Neural cell (in vitro differentiated cells): Measurements from ENCODE around the gene SECTM1. TPM values are rescaled to one million over a fixed set of nuclear protein-coding genes. Genes with fewer than 3 reads are reported as not detected.

Source experiments
- H2AFZ ChIP-seq: fragments of 200-600, 300-800 bp; sonication (generic), shearing (Covaris generic); 2 replicates; pipeline ENCODE4 v1.6.0; 2014; ENCODE audit warnings: low read depth, mild to moderate bottlenecking, antibody characterized with exemption, low read length, moderate library complexity
- H3F3A ChIP-seq: fragments of 200-600 bp; shearing (Covaris generic); 2 replicates; pipeline ENCODE4 v1.6.1; 2016; ENCODE audit warnings: mild to moderate bottlenecking, moderate library complexity, mixed read lengths, antibody characterized with exemption, low read length; ENCODE audit not compliant: insufficient read depth, poor library complexity, severe bottlenecking
- H3K27ac ChIP-seq: fragments of 200-600, 300-800 bp; sonication (generic), shearing (Covaris generic); 2 replicates; pipeline ENCODE4 v1.5.1; 2014; ENCODE audit warnings: mild to moderate bottlenecking, low read length, moderate library complexity
- H3K27me3 ChIP-seq: fragments of 300-800, 200-600 bp; sonication (generic), shearing (Covaris generic); 2 replicates; pipeline ENCODE4 v1.6.0; 2014; ENCODE audit warnings: mild to moderate bottlenecking, low read depth, low read length, moderate library complexity; ENCODE audit not compliant: insufficient read depth
- H3K36me3 ChIP-seq: fragments of 300-800, 200-600 bp; sonication (generic), shearing (Covaris generic); 2 replicates; pipeline ENCODE4 v1.5.1; 2014; ENCODE audit warnings: mild to moderate bottlenecking, antibody characterized with exemption, low read length, moderate library complexity; ENCODE audit not compliant: insufficient read depth
- H3K4me2 ChIP-seq: fragments of 300-800, 200-600 bp; sonication (generic), shearing (Covaris generic); 2 replicates; pipeline ENCODE4 v1.6.0; 2014; ENCODE audit warnings: mild to moderate bottlenecking, low read length
- H3K4me3 ChIP-seq: fragments of 300-800, 200-600 bp; sonication (generic), shearing (Covaris generic); 2 replicates; pipeline ENCODE4 v1.5.1; 2014; ENCODE audit warnings: mild to moderate bottlenecking, low read length, moderate library complexity
- H3K79me2 ChIP-seq: fragments of 200-600 bp; shearing (Covaris generic); replicated peaks from 2 replicates; pipeline ENCODE4 v1.6.0; 2014; ENCODE audit warnings: mild to moderate bottlenecking, low read length, moderate library complexity; ENCODE audit not compliant: insufficient read depth
- H3K9ac ChIP-seq: fragments of 300-800, 200-600 bp; sonication (generic), shearing (Covaris generic); 2 replicates; pipeline ENCODE4 v1.6.1; 2016; ENCODE audit warnings: mild to moderate bottlenecking, low read length, mixed read lengths
- H3K9me2 ChIP-seq: fragments of 200-600 bp; shearing (Covaris generic); 2 replicates; pipeline ENCODE4 v1.6.1; 2016; ENCODE audit warnings: mild to moderate bottlenecking, low read length, mixed read lengths; ENCODE audit not compliant: insufficient read depth
- H3K9me3 ChIP-seq: fragments of 200-600, 300-800 bp; sonication (generic), shearing (Covaris generic); 2 replicates; pipeline ENCODE4 v1.6.1; 2016; ENCODE audit warnings: mild to moderate bottlenecking, mixed run types, low read length, moderate library complexity, mixed read lengths
- H4K20me1 ChIP-seq: fragments of 200-600 bp; shearing (Covaris generic); 2 replicates; pipeline ENCODE4 v1.6.1; 2016; ENCODE audit warnings: mild to moderate bottlenecking, mixed run types; ENCODE audit not compliant: insufficient read depth
- EP300 ChIP-seq: fragments of 450-650 bp; conservative IDR thresholded peaks from 2 replicates; pipeline ENCODE4 v1.6.1; 2014; ENCODE audit warnings: antibody characterized with exemption, mild to moderate bottlenecking, moderate library complexity; ENCODE audit not compliant: poor library complexity, severe bottlenecking
- EZH2 ChIP-seq: fragments of 200-600, 300-800 bp; shearing (Covaris generic), sonication (generic); IDR thresholded peaks from 2 replicates; pipeline ENCODE4 v1.6.1; 2014; ENCODE audit warnings: antibody characterized with exemption, low read length, borderline replicate concordance, mild to moderate bottlenecking; ENCODE audit not compliant: insufficient read depth, poor library complexity, severe bottlenecking
- MXI1 ChIP-seq: fragments of 450-650 bp; conservative IDR thresholded peaks from 2 replicates; pipeline ENCODE4 v1.6.1; 2014; ENCODE audit warnings: antibody characterized with exemption, mild to moderate bottlenecking; ENCODE audit not compliant: poor library complexity, severe bottlenecking
- POLR2AphosphoS5 ChIP-seq: IDR thresholded peaks from 2 replicates; pipeline ENCODE4 v1.6.1; 2012
- SMC3 ChIP-seq: fragments of 450-650 bp; conservative IDR thresholded peaks from 2 replicates; pipeline ENCODE4 v1.6.1; 2014; ENCODE audit warnings: antibody characterized with exemption, mild to moderate bottlenecking, moderate library complexity; ENCODE audit not compliant: poor library complexity
- TAF1 ChIP-seq: IDR thresholded peaks from 2 replicates; pipeline ENCODE4 v1.6.1; 2012; ENCODE audit warnings: low read depth
- polyA plus RNA-seq: library from polyadenylated mRNA; depleted of rRNA; stranded (reverse); fragments of >200 nt; gene quantifications from 2 replicates; pipeline ENCODE4 v1.2.3, GENCODE V29; 2014
- TF ChIP-seq, protein P1 (sequence below): fragments of 450-650 bp; IDR thresholded peaks from 2 replicates; pipeline ENCODE4 v1.5.1; 2014; ENCODE audit warnings: antibody characterized with exemption, mild to moderate bottlenecking, moderate library complexity; ENCODE audit not compliant: poor library complexity, severe bottlenecking
- TF ChIP-seq, protein P2 (sequence below): IDR thresholded peaks from 2 replicates; pipeline ENCODE4 v1.6.1; 2012; ENCODE audit warnings: borderline replicate concordance

SECTM1 gene
- polyA plus RNA-seq, 1 donor from 2014 or later, result not detected

DNA sequence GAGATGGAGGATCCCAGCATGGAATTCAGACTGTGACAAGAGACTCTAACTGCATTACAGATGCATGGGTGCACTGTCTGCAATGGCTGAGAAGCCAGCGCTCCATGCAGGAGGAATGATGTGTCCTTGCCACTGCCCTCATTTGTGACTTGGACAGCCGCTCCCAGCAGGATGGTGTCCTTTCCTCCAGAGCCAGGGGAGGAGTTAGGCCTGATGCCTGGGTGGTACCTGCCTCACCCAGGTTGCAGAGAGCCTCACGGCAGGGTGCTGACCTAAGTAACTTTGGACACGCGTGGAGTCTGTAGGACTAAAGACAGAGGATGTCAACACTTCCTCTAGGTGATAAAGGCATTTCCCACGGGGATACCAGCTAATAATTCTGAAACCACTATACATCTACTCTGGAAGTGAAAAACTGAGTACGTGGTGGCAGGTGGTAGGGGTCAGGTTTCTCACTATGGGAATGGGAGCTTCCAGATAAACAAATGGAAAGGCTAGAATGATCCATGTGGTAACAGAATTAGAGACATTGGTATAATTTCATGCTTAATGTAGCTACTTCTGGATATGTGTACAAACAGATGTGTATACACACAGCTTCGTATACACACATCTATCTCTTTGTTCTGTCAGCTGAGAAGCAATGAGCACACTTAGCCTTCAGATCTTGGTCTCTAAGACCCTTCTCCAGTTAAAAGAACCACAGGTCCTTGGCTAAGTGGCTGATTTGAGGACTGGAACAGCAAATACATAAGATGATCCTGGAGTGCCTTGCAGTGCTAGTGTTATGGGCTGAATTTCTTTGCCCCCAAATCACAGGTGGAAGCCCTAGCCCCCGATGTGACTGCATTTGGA is 46.3 kb downstream of the SECTM1 start:
- no peak overlapping the region for H3K9ac ChIP-seq
- H3K4me2 ChIP-seq, result no peak overlapping the region
- TF ChIP-seq EZH2 (no peak), TAF1 (no peak), EP300 (no peak)
- TF ChIP-seq, protein P1, sequence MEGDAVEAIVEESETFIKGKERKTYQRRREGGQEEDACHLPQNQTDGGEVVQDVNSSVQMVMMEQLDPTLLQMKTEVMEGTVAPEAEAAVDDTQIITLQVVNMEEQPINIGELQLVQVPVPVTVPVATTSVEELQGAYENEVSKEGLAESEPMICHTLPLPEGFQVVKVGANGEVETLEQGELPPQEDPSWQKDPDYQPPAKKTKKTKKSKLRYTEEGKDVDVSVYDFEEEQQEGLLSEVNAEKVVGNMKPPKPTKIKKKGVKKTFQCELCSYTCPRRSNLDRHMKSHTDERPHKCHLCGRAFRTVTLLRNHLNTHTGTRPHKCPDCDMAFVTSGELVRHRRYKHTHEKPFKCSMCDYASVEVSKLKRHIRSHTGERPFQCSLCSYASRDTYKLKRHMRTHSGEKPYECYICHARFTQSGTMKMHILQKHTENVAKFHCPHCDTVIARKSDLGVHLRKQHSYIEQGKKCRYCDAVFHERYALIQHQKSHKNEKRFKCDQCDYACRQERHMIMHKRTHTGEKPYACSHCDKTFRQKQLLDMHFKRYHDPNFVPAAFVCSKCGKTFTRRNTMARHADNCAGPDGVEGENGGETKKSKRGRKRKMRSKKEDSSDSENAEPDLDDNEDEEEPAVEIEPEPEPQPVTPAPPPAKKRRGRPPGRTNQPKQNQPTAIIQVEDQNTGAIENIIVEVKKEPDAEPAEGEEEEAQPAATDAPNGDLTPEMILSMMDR, result no peak
- no peaks in the 10 kb centered on the region for H3K9me3 ChIP-seq
- H2AFZ ChIP-seq, result no peak overlapping the region
- peaks cover under 1% of the 10 kb centered on the region for H3F3A ChIP-seq
- H4K20me1 ChIP-seq, result no peaks in the 10 kb centered on the region
- H3K27me3 ChIP-seq, result no peaks in the 10 kb centered on the region
- no peak overlapping the region for H3K27ac ChIP-seq
- no peaks in the 10 kb centered on the region for H3K79me2 ChIP-seq
- H3K4me3 ChIP-seq, result no peak overlapping the region
- no peaks in the 10 kb centered on the region for H3K9me2 ChIP-seq
- H3K36me3 ChIP-seq, result no peaks in the 10 kb centered on the region

DNA sequence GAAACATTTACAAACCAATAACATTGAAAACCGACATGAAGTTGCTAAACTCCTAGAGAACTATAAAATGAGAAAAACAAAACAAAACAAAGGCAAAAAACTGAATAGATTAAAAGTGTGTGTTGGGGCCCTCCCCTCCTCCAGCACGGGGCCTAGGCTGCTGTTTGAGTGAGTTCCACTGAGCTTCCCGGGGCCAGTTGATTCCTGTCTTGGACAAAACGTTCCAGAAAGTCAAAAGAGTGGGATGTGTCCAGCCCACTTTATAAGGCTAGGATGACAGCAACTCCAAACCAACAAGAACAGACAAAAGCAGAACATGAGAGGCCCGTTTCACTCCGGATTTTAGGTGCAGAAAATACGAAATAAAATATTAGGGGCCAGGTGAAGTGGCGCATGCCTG is 48.4 kb downstream of the SECTM1 start:
- no peak overlapping the region for H3K4me3 ChIP-seq
- TF ChIP-seq MXI1 (no peak), TAF1 (no peak), SMC3 (no peak), POLR2AphosphoS5 (no peak), EZH2 (no peak)
- TF ChIP-seq, protein P1, result no peak
- TF ChIP-seq, protein P2, sequence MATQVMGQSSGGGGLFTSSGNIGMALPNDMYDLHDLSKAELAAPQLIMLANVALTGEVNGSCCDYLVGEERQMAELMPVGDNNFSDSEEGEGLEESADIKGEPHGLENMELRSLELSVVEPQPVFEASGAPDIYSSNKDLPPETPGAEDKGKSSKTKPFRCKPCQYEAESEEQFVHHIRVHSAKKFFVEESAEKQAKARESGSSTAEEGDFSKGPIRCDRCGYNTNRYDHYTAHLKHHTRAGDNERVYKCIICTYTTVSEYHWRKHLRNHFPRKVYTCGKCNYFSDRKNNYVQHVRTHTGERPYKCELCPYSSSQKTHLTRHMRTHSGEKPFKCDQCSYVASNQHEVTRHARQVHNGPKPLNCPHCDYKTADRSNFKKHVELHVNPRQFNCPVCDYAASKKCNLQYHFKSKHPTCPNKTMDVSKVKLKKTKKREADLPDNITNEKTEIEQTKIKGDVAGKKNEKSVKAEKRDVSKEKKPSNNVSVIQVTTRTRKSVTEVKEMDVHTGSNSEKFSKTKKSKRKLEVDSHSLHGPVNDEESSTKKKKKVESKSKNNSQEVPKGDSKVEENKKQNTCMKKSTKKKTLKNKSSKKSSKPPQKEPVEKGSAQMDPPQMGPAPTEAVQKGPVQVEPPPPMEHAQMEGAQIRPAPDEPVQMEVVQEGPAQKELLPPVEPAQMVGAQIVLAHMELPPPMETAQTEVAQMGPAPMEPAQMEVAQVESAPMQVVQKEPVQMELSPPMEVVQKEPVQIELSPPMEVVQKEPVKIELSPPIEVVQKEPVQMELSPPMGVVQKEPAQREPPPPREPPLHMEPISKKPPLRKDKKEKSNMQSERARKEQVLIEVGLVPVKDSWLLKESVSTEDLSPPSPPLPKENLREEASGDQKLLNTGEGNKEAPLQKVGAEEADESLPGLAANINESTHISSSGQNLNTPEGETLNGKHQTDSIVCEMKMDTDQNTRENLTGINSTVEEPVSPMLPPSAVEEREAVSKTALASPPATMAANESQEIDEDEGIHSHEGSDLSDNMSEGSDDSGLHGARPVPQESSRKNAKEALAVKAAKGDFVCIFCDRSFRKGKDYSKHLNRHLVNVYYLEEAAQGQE, result no peak
- no peaks in the 10 kb centered on the region for H3K79me2 ChIP-seq
- no peaks in the 10 kb centered on the region for H3K36me3 ChIP-seq
- H2AFZ ChIP-seq, result no peak overlapping the region
- H3K27me3 ChIP-seq, result no peaks in the 10 kb centered on the region
- no peak overlapping the region for H3K9ac ChIP-seq
- no peak overlapping the region for H3K27ac ChIP-seq
- H3F3A ChIP-seq, result no peaks in the 10 kb centered on the region
- H4K20me1 ChIP-seq, result no peaks in the 10 kb centered on the region
- H3K4me2 ChIP-seq, result no peak overlapping the region
- H3K9me3 ChIP-seq, result no peaks in the 10 kb centered on the region
- H3K9me2 ChIP-seq, result no peaks in the 10 kb centered on the region
